GM19395 (cell line): ENCODE results near the gene GTF2F2.

Experiments used
- ATAC-seq: cut with Tn5 transposase; IDR thresholded peaks from one replicate; pipeline ENCODE4 v1.9.1; 2021; ENCODE audit warnings: mild to moderate bottlenecking, moderate library complexity; ENCODE audit not compliant: unreplicated experiment

GTF2F2 gene

GRCh38 chr13:45299194-45299593 lies 178.9 kb downstream of the GTF2F2 start:
- no peak for ATAC-seq

- ATAC-seq: no peak
These were observed 180.1 kb downstream of the GTF2F2 start for GRCh38 chr13:45300190-45300985.

GRCh38 chr13:45301263-45301662 lies 181.0 kb downstream of the GTF2F2 start:
- ATAC-seq: no peak

GRCh38 chr13:45302507-45302906 lies 182.2 kb downstream of the GTF2F2 start:
- no peak for ATAC-seq

GRCh38 chr13:45303026-45303425 lies 182.7 kb downstream of the GTF2F2 start:
- no peak for ATAC-seq

GRCh38 chr13:45303866-45304265 lies 183.6 kb downstream of the GTF2F2 start:
- no peak for ATAC-seq

GRCh38 chr13:45305079-45305478 lies 184.8 kb downstream of the GTF2F2 start:
- ATAC-seq: no peak

- no peak for ATAC-seq
These were observed 186.7 kb downstream of the GTF2F2 start for GRCh38 chr13:45306966-45307365.

- no peak for ATAC-seq
These were observed 190.2 kb downstream of the GTF2F2 start for GRCh38 chr13:45310341-45311131.

- no peak for ATAC-seq
These were observed 194.5 kb downstream of the GTF2F2 start for GRCh38 chr13:45314822-45315221.

GRCh38 chr13:45315520-45316167 lies 195.3 kb downstream of the GTF2F2 start:
- no peak for ATAC-seq

- no peak for ATAC-seq
These were observed 196.0 kb downstream of the GTF2F2 start for GRCh38 chr13:45316338-45316737.

GRCh38 chr13:45316996-45317395 lies 196.7 kb downstream of the GTF2F2 start:
- no peak for ATAC-seq

GRCh38 chr13:45320876-45321629 lies 200.7 kb downstream of the GTF2F2 start:
- no peak for ATAC-seq

- no peak for ATAC-seq
These were observed 205.5 kb downstream of the GTF2F2 start for GRCh38 chr13:45325806-45326205.

GRCh38 chr13:45327253-45327955 lies 207.1 kb downstream of the GTF2F2 start:
- ATAC-seq: no peak

GRCh38 chr13:45328661-45329111 lies 208.4 kb downstream of the GTF2F2 start:
- no peak for ATAC-seq

- no peak for ATAC-seq
These were observed 210.9 kb downstream of the GTF2F2 start for GRCh38 chr13:45331123-45331619.

- no peak for ATAC-seq
These were observed 211.4 kb downstream of the GTF2F2 start for GRCh38 chr13:45331692-45332035.
